ENCODE results near the gene CCBE1.

The CCBE1 gene

GRCh38 chr18:59431131-59431530 lies 266.1 kb downstream of the CCBE1 start:
- no peak for DNase-seq

GRCh38 chr18:59429608-59430007 lies 267.6 kb downstream of the CCBE1 start:
- no peak for DNase-seq

- DNase-seq = no peak
Measured at GRCh38 chr18:59428018-59428417, 269.2 kb downstream of the CCBE1 start.

- DNase-seq = no peak
Measured at GRCh38 chr18:59426855-59427254, 270.4 kb downstream of the CCBE1 start.

- DNase-seq = no peak
Measured at GRCh38 chr18:59423259-59423658, 274.0 kb downstream of the CCBE1 start.

- no peak for DNase-seq
Measured at GRCh38 chr18:59420244-59420643, 277.0 kb downstream of the CCBE1 start.

GRCh38 chr18:59419386-59419785 lies 277.8 kb downstream of the CCBE1 start:
- no peak for DNase-seq

GRCh38 chr18:59416818-59417217 lies 280.4 kb downstream of the CCBE1 start:
- DNase-seq = no peak

- DNase-seq = no peak
Measured at GRCh38 chr18:59414111-59414653, 283.0 kb downstream of the CCBE1 start.

GRCh38 chr18:59402432-59403090 lies 294.7 kb downstream of the CCBE1 start:
- DNase-seq = peak; percentile 91

- DNase-seq = no peak
Measured at GRCh38 chr18:59400407-59400806, 296.8 kb downstream of the CCBE1 start.

GRCh38 chr18:59395226-59396175 lies 301.7 kb downstream of the CCBE1 start:
- DNase-seq = no peak

GRCh38 chr18:59393381-59393780 lies 303.8 kb downstream of the CCBE1 start:
- no peak for DNase-seq

- no peak for DNase-seq
Measured at GRCh38 chr18:59388817-59389216, 308.4 kb downstream of the CCBE1 start.

GRCh38 chr18:59387687-59388565 lies 309.3 kb downstream of the CCBE1 start:
- DNase-seq = no peak

GRCh38 chr18:59386909-59387686 lies 310.1 kb downstream of the CCBE1 start:
- DNase-seq = no peak

GRCh38 chr18:59385191-59385590 lies 312.0 kb downstream of the CCBE1 start:
- DNase-seq = no peak

GRCh38 chr18:59383851-59384250 lies 313.4 kb downstream of the CCBE1 start:
- no peak for DNase-seq

GRCh38 chr18:59382383-59382782 lies 314.8 kb downstream of the CCBE1 start:
- DNase-seq = no peak

GRCh38 chr18:59381949-59382348 lies 315.3 kb downstream of the CCBE1 start:
- no peak for DNase-seq
